HG02678 (cell line): ENCODE measurements around the gene ATP11A.
"Not testable (repeated sequence)": the region's sequence is repeated elsewhere in the genome, so short reads cannot be mapped to it uniquely, and the experiment has no call there.

Experiments
- ATAC-seq: cut with Tn5 transposase; IDR thresholded peaks from one replicate; pipeline ENCODE4 v1.9.1; 2021; ENCODE audit warnings: mild to moderate bottlenecking, moderate library complexity; ENCODE audit not compliant: unreplicated experiment

ATP11A gene

GRCh38 chr13:112873851-112874750 lies 184.3 kb downstream of the ATP11A start:
- ATAC-seq: peak; percentile 85

- no peak for ATAC-seq
These were observed 185.0 kb downstream of the ATP11A start for GRCh38 chr13:112874751-112875300.

GRCh38 chr13:112875627-112876026 lies 185.8 kb downstream of the ATP11A start:
- no peak for ATAC-seq

GRCh38 chr13:112876305-112877000 lies 186.6 kb downstream of the ATP11A start:
- no peak for ATAC-seq

- no peak for ATAC-seq
These were observed 187.2 kb downstream of the ATP11A start for GRCh38 chr13:112877066-112877465.

- no peak for ATAC-seq
These were observed 187.7 kb downstream of the ATP11A start for GRCh38 chr13:112877539-112877938.

- ATAC-seq: no peak
These were observed 188.4 kb downstream of the ATP11A start for GRCh38 chr13:112877976-112878955.

GRCh38 chr13:112879283-112879833 lies 189.5 kb downstream of the ATP11A start:
- no peak for ATAC-seq

- ATAC-seq: no peak
These were observed 190.4 kb downstream of the ATP11A start for GRCh38 chr13:112880221-112880641.

- ATAC-seq: no peak
These were observed 191.2 kb downstream of the ATP11A start for GRCh38 chr13:112880976-112881540.

GRCh38 chr13:112881656-112882554 lies 192.1 kb downstream of the ATP11A start:
- ATAC-seq: no peak

- no peak for ATAC-seq
These were observed 192.8 kb downstream of the ATP11A start for GRCh38 chr13:112882555-112883024.

GRCh38 chr13:112883241-112883945 lies 193.6 kb downstream of the ATP11A start:
- ATAC-seq: no peak

- ATAC-seq: not testable (repeated sequence)
These were observed 194.9 kb downstream of the ATP11A start for GRCh38 chr13:112884700-112885099.

GRCh38 chr13:112885242-112885781 lies 195.5 kb downstream of the ATP11A start:
- ATAC-seq: no peak

GRCh38 chr13:112885782-112886268 lies 196.0 kb downstream of the ATP11A start:
- ATAC-seq: no peak

GRCh38 chr13:112887151-112887550 lies 197.3 kb downstream of the ATP11A start:
- ATAC-seq: no peak

- no peak for ATAC-seq
These were observed 197.7 kb downstream of the ATP11A start for GRCh38 chr13:112887557-112887991.
